CD4-positive, alpha-beta T cell treated with Interleukin-2 at 100 ng/mL for 4 hours (primary cell): ENCODE data around the gene LYSMD2.
A peak's percentile ranks its signal among the peaks of the same experiment; 100 is the strongest.

Experiments
- DNase-seq: peaks from one replicate; pipeline ENCODE4 v3.0.0-alpha.2; 2020; ENCODE audit warnings: low spot score

Gene LYSMD2

GRCh38 chr15:51720201-51720995, 17.1 kb downstream of the LYSMD2 start:
- DNase-seq = no peak

- no peak for DNase-seq
Observed at GRCh38 chr15:51718746-51719145, 18.7 kb downstream of the LYSMD2 start.

- DNase-seq = no peak
Observed at GRCh38 chr15:51718219-51718618, 19.2 kb downstream of the LYSMD2 start.

- no peak for DNase-seq
Observed at GRCh38 chr15:51714911-51715310, 22.5 kb downstream of the LYSMD2 start.

GRCh38 chr15:51714162-51714561, 23.3 kb downstream of the LYSMD2 start:
- DNase-seq = no peak

GRCh38 chr15:51709031-51709430, 28.4 kb downstream of the LYSMD2 start:
- no peak for DNase-seq

- no peak for DNase-seq
Observed at GRCh38 chr15:51708013-51708412, 29.4 kb downstream of the LYSMD2 start.

GRCh38 chr15:51706926-51707608, 30.4 kb downstream of the LYSMD2 start:
- DNase-seq = no peak

- no peak for DNase-seq
Observed at GRCh38 chr15:51706291-51706690, 31.2 kb downstream of the LYSMD2 start.

- no peak for DNase-seq
Observed at GRCh38 chr15:51702710-51703109, 34.7 kb downstream of the LYSMD2 start.

- no peak for DNase-seq
Observed at GRCh38 chr15:51699373-51699772, 38.1 kb downstream of the LYSMD2 start.

GRCh38 chr15:51697163-51697562, 40.3 kb downstream of the LYSMD2 start:
- DNase-seq = no peak

GRCh38 chr15:51696566-51696965, 40.9 kb downstream of the LYSMD2 start:
- DNase-seq = no peak

GRCh38 chr15:51692154-51692553, 45.3 kb downstream of the LYSMD2 start:
- no peak for DNase-seq

GRCh38 chr15:51688863-51689262, 48.6 kb downstream of the LYSMD2 start:
- no peak for DNase-seq

- DNase-seq = no peak
Observed at GRCh38 chr15:51687565-51687964, 49.9 kb downstream of the LYSMD2 start.

GRCh38 chr15:51681303-51681963, 56.0 kb downstream of the LYSMD2 start, which contains the start of gene SCG3:
SCG3 (plus strand) TSS chr15:51681503; CDS start chr15:51681756, 253 bp downstream.
- peak; percentile 32 for DNase-seq

GRCh38 chr15:51680321-51680720, 57.1 kb downstream of the LYSMD2 start:
- DNase-seq = no peak

- no peak for DNase-seq
Observed at GRCh38 chr15:51678096-51678495, 59.4 kb downstream of the LYSMD2 start.

- no peak for DNase-seq
Observed at GRCh38 chr15:51677452-51677851, 60.0 kb downstream of the LYSMD2 start.

- no peak for DNase-seq
Observed at GRCh38 chr15:51677021-51677420, 60.4 kb downstream of the LYSMD2 start.

- no peak for DNase-seq
Observed at GRCh38 chr15:51675234-51675633, 62.2 kb downstream of the LYSMD2 start.
